ENCODE data around the gene CAD.

The CAD gene

GRCh38 chr2:27245626-27246025 lies 28.5 kb downstream of the CAD start:
- no peak overlapping the region for H3K27ac ChIP-seq (ENCODE audit: low read depth, low read length)
- H3K36me3 ChIP-seq (ENCODE audit: control insufficient read depth, insufficient read depth, low read length), result peaks cover 49% of the 10 kb centered on the region

GRCh38 chr2:27247893-27248292 lies 30.7 kb downstream of the CAD start:
- peaks cover 26% of the 10 kb centered on the region for H3K36me3 ChIP-seq (ENCODE audit: control insufficient read depth, insufficient read depth, low read length)
- H3K4me1 ChIP-seq (ENCODE audit: control insufficient read depth, insufficient read depth, low read length), result peaks cover 9% of the 10 kb centered on the region; the same call in 1 of the 2 replicates
- H3K27ac ChIP-seq (ENCODE audit: low read depth, low read length), result no peak overlapping the region
- no peak overlapping the region for H3K4me3 ChIP-seq (ENCODE audit: low read depth, low read length)
- H3K27me3 ChIP-seq (ENCODE audit: control insufficient read depth, insufficient read depth, low read length), result peaks cover 8% of the 10 kb centered on the region
- H3K9me3 ChIP-seq (ENCODE audit: control insufficient read depth, insufficient read depth, low read length), result no peaks in the 10 kb centered on the region
- no peak overlapping the region for H3K9ac ChIP-seq (ENCODE audit: low read depth, low read length)

More at GRCh38 chr2:27245626-27246025, 28.5 kb downstream of the CAD start:
- no peaks in the 10 kb centered on the region for H3K27me3 ChIP-seq (ENCODE audit: control insufficient read depth, insufficient read depth, low read length)
- no peaks in the 10 kb centered on the region for H3K9me3 ChIP-seq (ENCODE audit: control insufficient read depth, insufficient read depth, low read length)
- H3K4me3 ChIP-seq (ENCODE audit: low read depth, low read length), result no peak overlapping the region
- peaks cover 4% of the 10 kb centered on the region; the same call in 1 of the 2 replicates for H3K4me1 ChIP-seq (ENCODE audit: control insufficient read depth, insufficient read depth, low read length)
- H3K9ac ChIP-seq (ENCODE audit: low read depth, low read length), result no peak overlapping the region

- Histone ChIP-seq H3K9me3 (ENCODE audit: control insufficient read depth, insufficient read depth, low read length) (no peaks in the 10 kb centered on the region), H3K27me3 (ENCODE audit: control insufficient read depth, insufficient read depth, low read length) (peaks cover 8% of the 10 kb centered on the region), H3K4me1 (ENCODE audit: control insufficient read depth, insufficient read depth, low read length) (peaks cover 9% of the 10 kb centered on the region; the same call in 1 of the 2 replicates), H3K27ac (ENCODE audit: low read depth, low read length) (no peak overlapping the region), H3K4me3 (ENCODE audit: low read depth, low read length) (no peak overlapping the region), H3K9ac (ENCODE audit: low read depth, low read length) (no peak overlapping the region), H3K36me3 (ENCODE audit: control insufficient read depth, insufficient read depth, low read length) (peaks cover 12% of the 10 kb centered on the region)
Observed at GRCh38 chr2:27249159-27249890, 32.2 kb downstream of the CAD start.

GRCh38 chr2:27249891-27250651 lies 32.9 kb downstream of the CAD start:
- Histone ChIP-seq H3K9ac (ENCODE audit: low read depth, low read length) (no peak overlapping the region), H3K4me3 (ENCODE audit: low read depth, low read length) (peak overlapping the region; percentile 45)

DNA sequence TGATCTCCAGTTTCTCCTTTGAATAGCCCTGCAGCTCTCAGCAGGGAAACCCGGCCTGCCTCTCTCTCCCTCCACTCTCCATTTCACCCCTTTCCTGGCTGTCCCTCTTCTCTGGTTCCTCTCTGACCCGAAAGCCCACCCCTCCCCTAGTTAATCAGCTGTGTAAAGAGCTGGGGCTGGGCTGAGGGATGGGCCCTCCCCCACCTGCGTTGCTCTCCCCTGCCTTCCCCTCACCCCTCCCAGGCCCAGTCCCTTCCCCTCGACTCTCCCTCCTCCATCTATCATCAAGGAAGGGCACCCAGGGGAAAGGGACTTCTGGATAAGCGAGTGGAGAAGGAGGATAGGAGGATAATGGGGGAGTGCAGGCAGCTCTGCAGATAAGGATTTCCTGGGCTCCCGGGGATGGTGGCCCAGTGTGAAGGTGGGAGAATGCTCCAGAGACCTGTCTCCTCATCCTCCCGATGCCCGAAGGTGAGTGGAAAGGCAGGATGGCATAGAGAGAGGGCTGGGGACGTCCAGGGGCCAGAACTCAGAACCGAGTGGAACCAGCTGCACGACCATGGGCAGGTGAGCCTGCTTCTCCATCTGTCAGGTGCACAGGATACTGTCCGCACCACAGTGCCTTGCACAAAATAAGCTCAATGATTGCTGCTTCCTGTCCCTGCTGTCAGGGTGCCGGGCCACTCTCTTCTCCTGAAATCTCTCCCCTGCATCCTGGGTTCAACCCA lies 33.6 kb downstream of the CAD start:
- Histone ChIP-seq H3K27me3 (ENCODE audit: control insufficient read depth, insufficient read depth, low read length) (peaks cover 8% of the 10 kb centered on the region), H3K9me3 (ENCODE audit: control insufficient read depth, insufficient read depth, low read length) (no peaks in the 10 kb centered on the region), H3K4me3 (ENCODE audit: low read depth, low read length) (peak overlapping the region; percentile 45), H3K9ac (ENCODE audit: low read depth, low read length) (no peak overlapping the region), H3K36me3 (ENCODE audit: control insufficient read depth, insufficient read depth, low read length) (no peaks in the 10 kb centered on the region), H3K4me1 (ENCODE audit: control insufficient read depth, insufficient read depth, low read length) (peaks cover 9% of the 10 kb centered on the region; the same call in 1 of the 2 replicates), H3K27ac (ENCODE audit: low read depth, low read length) (peak overlapping the region; percentile 3)

More at GRCh38 chr2:27249891-27250651, 32.9 kb downstream of the CAD start:
- Histone ChIP-seq H3K9me3 (ENCODE audit: control insufficient read depth, insufficient read depth, low read length) (no peaks in the 10 kb centered on the region), H3K36me3 (ENCODE audit: control insufficient read depth, insufficient read depth, low read length) (peaks cover 5% of the 10 kb centered on the region; the same call in 1 of the 2 replicates), H3K4me1 (ENCODE audit: control insufficient read depth, insufficient read depth, low read length) (peaks cover 9% of the 10 kb centered on the region; the same call in 1 of the 2 replicates), H3K27me3 (ENCODE audit: control insufficient read depth, insufficient read depth, low read length) (peaks cover 8% of the 10 kb centered on the region), H3K27ac (ENCODE audit: low read depth, low read length) (peak overlapping the region; percentile 3)

GRCh38 chr2:27251766-27252165 lies 34.6 kb downstream of the CAD start:
- peaks cover 8% of the 10 kb centered on the region for H3K27me3 ChIP-seq (ENCODE audit: control insufficient read depth, insufficient read depth, low read length)
- no peak overlapping the region for H3K4me3 ChIP-seq (ENCODE audit: low read depth, low read length)
- no peak overlapping the region for H3K9ac ChIP-seq (ENCODE audit: low read depth, low read length)
- no peak overlapping the region for H3K27ac ChIP-seq (ENCODE audit: low read depth, low read length)
- H3K9me3 ChIP-seq (ENCODE audit: control insufficient read depth, insufficient read depth, low read length), result no peaks in the 10 kb centered on the region
- 0 out of 2 replicates have a peak, but pooled peaks cover 5% of the 10 kb centered on the region for H3K36me3 ChIP-seq (ENCODE audit: control insufficient read depth, insufficient read depth, low read length)
- peaks cover 9% of the 10 kb centered on the region; the same call in 1 of the 2 replicates for H3K4me1 ChIP-seq (ENCODE audit: control insufficient read depth, insufficient read depth, low read length)

DNA sequence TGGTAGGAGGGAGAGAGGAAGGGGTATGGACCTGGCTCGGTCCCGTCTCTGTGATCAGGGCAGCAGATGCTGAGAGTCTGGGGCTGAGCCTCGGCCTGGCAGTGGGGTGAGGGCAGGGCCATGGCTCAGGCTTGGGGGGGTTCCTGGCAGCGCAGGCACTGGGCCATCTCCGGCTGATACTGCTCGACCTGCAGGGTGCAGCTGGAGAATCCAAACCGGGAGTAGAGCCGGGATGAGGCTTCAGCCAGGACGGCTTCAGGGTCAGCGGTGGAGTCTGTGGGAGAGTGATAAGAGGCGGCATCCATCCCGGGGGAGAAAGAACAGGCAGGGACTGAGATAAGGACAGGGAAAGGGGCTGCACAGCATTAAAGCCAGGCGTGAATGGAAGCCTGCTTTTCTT lies 38.0 kb downstream of the CAD start:
- Histone ChIP-seq H3K4me3 (ENCODE audit: low read depth, low read length) (no peak overlapping the region), H3K9ac (ENCODE audit: low read depth, low read length) (no peak overlapping the region)

GRCh38 chr2:27255660-27256059 lies 38.5 kb downstream of the CAD start:
- Histone ChIP-seq H3K4me1 (ENCODE audit: control insufficient read depth, insufficient read depth, low read length) (peaks cover 5% of the 10 kb centered on the region; the same call in 1 of the 2 replicates), H3K27ac (ENCODE audit: low read depth, low read length) (no peak overlapping the region), H3K4me3 (ENCODE audit: low read depth, low read length) (no peak overlapping the region), H3K36me3 (ENCODE audit: control insufficient read depth, insufficient read depth, low read length) (0 out of 2 replicates have a peak, but pooled peaks cover 5% of the 10 kb centered on the region), H3K27me3 (ENCODE audit: control insufficient read depth, insufficient read depth, low read length) (peaks cover 18% of the 10 kb centered on the region), H3K9ac (ENCODE audit: low read depth, low read length) (no peak overlapping the region), H3K9me3 (ENCODE audit: control insufficient read depth, insufficient read depth, low read length) (no peaks in the 10 kb centered on the region)

More for the DNA sequence above, 38.0 kb downstream of the CAD start:
- H3K4me1 ChIP-seq (ENCODE audit: control insufficient read depth, insufficient read depth, low read length), result peaks cover 9% of the 10 kb centered on the region; the same call in 1 of the 2 replicates
- no peaks in the 10 kb centered on the region for H3K9me3 ChIP-seq (ENCODE audit: control insufficient read depth, insufficient read depth, low read length)
- H3K27me3 ChIP-seq (ENCODE audit: control insufficient read depth, insufficient read depth, low read length), result peaks cover 14% of the 10 kb centered on the region
- H3K27ac ChIP-seq (ENCODE audit: low read depth, low read length), result no peak overlapping the region
- H3K36me3 ChIP-seq (ENCODE audit: control insufficient read depth, insufficient read depth, low read length), result 0 out of 2 replicates have a peak, but pooled peaks cover 5% of the 10 kb centered on the region

DNA sequence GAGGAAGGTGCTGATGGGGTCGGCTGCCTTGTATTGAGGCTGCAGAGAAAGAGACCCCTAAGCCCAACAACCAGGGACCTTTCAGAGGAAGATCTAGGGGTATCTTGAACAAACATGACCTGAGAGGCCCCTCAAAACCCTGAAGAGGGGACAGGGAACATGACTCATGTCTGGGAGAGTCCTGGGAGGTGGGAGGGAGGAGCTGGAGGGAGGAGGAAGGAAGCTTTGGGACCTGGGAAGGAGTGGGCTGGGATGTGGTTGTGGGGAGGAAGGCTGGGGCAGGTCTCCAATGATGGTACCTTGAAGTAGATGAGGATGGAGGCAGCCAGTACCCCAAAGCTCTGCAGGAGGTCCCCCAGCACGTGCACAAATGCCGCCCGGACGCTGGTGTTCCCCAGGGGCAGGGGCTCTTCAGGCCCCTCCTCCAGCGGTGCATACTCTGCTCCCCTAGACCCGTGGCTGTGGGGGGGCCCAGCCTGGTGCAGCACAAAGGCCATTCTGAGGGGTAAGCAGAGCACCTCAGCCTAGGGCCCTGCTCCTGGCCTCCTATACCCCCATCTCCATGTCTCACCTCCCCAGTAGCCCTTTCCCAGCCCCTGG lies 39.8 kb downstream of the CAD start:
- H3K27ac ChIP-seq (ENCODE audit: low read depth, low read length), result no peak overlapping the region
- peaks cover 8% of the 10 kb centered on the region for H3K4me1 ChIP-seq (ENCODE audit: control insufficient read depth, insufficient read depth, low read length)
- H3K9me3 ChIP-seq (ENCODE audit: control insufficient read depth, insufficient read depth, low read length), result no peaks in the 10 kb centered on the region
- H3K9ac ChIP-seq (ENCODE audit: low read depth, low read length), result no peak overlapping the region
- peaks cover 23% of the 10 kb centered on the region for H3K27me3 ChIP-seq (ENCODE audit: control insufficient read depth, insufficient read depth, low read length)
- 0 out of 2 replicates have a peak, but pooled peaks cover 5% of the 10 kb centered on the region for H3K36me3 ChIP-seq (ENCODE audit: control insufficient read depth, insufficient read depth, low read length)
- no peak overlapping the region for H3K4me3 ChIP-seq (ENCODE audit: low read depth, low read length)

DNA sequence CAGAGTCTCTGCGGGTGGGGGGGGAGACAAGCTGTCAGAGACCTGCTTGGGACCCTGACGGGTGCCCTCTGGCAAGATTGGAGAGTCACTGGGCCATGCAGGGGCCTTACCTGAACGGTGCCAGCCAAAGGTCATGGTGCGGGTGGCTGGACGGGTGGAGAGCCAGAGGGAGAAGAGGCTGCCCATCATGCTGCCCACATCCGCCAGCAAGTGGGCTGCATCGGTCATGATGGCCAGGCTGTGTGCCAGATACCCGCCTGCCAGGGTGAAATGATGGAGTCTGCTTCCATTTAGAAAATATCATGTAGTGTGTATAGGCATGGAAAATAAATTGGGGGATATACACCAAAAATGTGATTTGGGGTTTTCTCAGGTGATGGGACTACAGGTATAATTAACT lies 40.9 kb downstream of the CAD start:
- H3K36me3 ChIP-seq (ENCODE audit: control insufficient read depth, insufficient read depth, low read length), result 0 out of 2 replicates have a peak, but pooled peaks cover 5% of the 10 kb centered on the region
- H3K27me3 ChIP-seq (ENCODE audit: control insufficient read depth, insufficient read depth, low read length), result peaks cover 34% of the 10 kb centered on the region
- no peaks in the 10 kb centered on the region for H3K9me3 ChIP-seq (ENCODE audit: control insufficient read depth, insufficient read depth, low read length)

More for the DNA sequence above, 40.9 kb downstream of the CAD start:
- peaks cover 8% of the 10 kb centered on the region for H3K4me1 ChIP-seq (ENCODE audit: control insufficient read depth, insufficient read depth, low read length)
- no peak overlapping the region for H3K4me3 ChIP-seq (ENCODE audit: low read depth, low read length)
- no peak overlapping the region for H3K9ac ChIP-seq (ENCODE audit: low read depth, low read length)
- H3K27ac ChIP-seq (ENCODE audit: low read depth, low read length), result no peak overlapping the region

Data from HUES48 (cell line).